ENCODE measurements around the gene SIRT5.

Gene SIRT5

GRCh38 chr6:13574571-13575376 lies at the start of gene SIRT5:
Gene SIRT5, plus strand, starts transcription at chr6:13574601. Its CDS starts 9,510 bp downstream, at chr6:13584111.
- Mint-ChIP-seq H3K4me1 (peaks cover 23% of the 10 kb centered on the region), H3K4me3 (peak within 1 kb of the TSS; percentile 99), H3K27me3 (no peaks in the 10 kb centered on the region), H3K9me3 (no peaks in the 10 kb centered on the region), H3K27ac (peak within 1 kb of the TSS; percentile 99), H3K36me3 (peaks cover 4% of the 10 kb centered on the region)

- Mint-ChIP-seq H3K4me1 (peaks cover 22% of the 10 kb centered on the region), H3K4me3 (no peak overlapping the region), H3K27me3 (no peaks in the 10 kb centered on the region), H3K36me3 (no peaks in the 10 kb centered on the region), H3K27ac (no peak overlapping the region), H3K9me3 (no peaks in the 10 kb centered on the region)
Measured at GRCh38 chr6:13524801-13525508, 49.4 kb upstream of the SIRT5 start.

GRCh38 chr6:13526357-13526726 lies 48.1 kb upstream of the SIRT5 start:
- H3K4me3 Mint-ChIP-seq, result no peak overlapping the region
- no peaks in the 10 kb centered on the region for H3K9me3 Mint-ChIP-seq
- H3K36me3 Mint-ChIP-seq, result no peaks in the 10 kb centered on the region
- H3K27ac Mint-ChIP-seq, result peak overlapping the region; percentile 80
- no peaks in the 10 kb centered on the region for H3K27me3 Mint-ChIP-seq
- H3K4me1 Mint-ChIP-seq, result peaks cover 22% of the 10 kb centered on the region

- Mint-ChIP-seq H3K4me1 (peaks cover 22% of the 10 kb centered on the region), H3K27me3 (no peaks in the 10 kb centered on the region), H3K4me3 (peak overlapping the region; percentile 17), H3K36me3 (no peaks in the 10 kb centered on the region), H3K27ac (peak overlapping the region; percentile 80), H3K9me3 (no peaks in the 10 kb centered on the region)
Measured at GRCh38 chr6:13526727-13527670, 47.4 kb upstream of the SIRT5 start.

GRCh38 chr6:13527671-13528056 lies 46.7 kb upstream of the SIRT5 start:
- Mint-ChIP-seq H3K27me3 (no peaks in the 10 kb centered on the region), H3K36me3 (no peaks in the 10 kb centered on the region), H3K9me3 (no peaks in the 10 kb centered on the region), H3K27ac (no peak overlapping the region), H3K4me1 (peaks cover 22% of the 10 kb centered on the region), H3K4me3 (no peak overlapping the region)

- Mint-ChIP-seq H3K4me3 (no peak overlapping the region), H3K9me3 (no peaks in the 10 kb centered on the region), H3K27me3 (no peaks in the 10 kb centered on the region), H3K27ac (no peak overlapping the region), H3K4me1 (peaks cover 22% of the 10 kb centered on the region), H3K36me3 (no peaks in the 10 kb centered on the region)
Measured at GRCh38 chr6:13528232-13528631, 46.2 kb upstream of the SIRT5 start.

- Mint-ChIP-seq H3K36me3 (no peaks in the 10 kb centered on the region), H3K9me3 (no peaks in the 10 kb centered on the region), H3K4me1 (peaks cover 22% of the 10 kb centered on the region), H3K27me3 (no peaks in the 10 kb centered on the region), H3K4me3 (no peak overlapping the region), H3K27ac (no peak overlapping the region)
Measured at GRCh38 chr6:13528777-13529343, 45.5 kb upstream of the SIRT5 start.

DNA sequence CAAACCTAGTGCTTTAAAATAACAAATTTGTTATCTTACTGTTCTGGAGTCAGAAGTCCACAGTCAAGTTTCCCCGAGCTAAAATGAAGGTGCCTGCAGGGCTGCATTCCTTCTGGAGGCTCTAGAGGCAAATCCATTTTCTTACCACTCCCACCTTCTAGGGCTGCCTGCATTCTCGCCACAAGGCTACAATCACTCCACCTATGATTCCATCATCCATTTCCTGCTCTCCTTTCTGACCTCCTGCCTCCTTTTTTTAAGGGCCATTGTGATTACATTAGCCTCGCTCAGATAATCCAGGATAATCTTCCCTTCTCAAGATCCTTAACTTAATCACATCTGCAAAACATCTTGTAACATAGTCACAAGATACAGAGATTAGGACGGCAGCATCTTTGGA lies 42.4 kb upstream of the SIRT5 start:
- Mint-ChIP-seq H3K27me3 (no peaks in the 10 kb centered on the region), H3K4me1 (peaks cover 5% of the 10 kb centered on the region), H3K9me3 (no peaks in the 10 kb centered on the region), H3K4me3 (no peak overlapping the region), H3K36me3 (no peaks in the 10 kb centered on the region), H3K27ac (no peak overlapping the region)

DNA sequence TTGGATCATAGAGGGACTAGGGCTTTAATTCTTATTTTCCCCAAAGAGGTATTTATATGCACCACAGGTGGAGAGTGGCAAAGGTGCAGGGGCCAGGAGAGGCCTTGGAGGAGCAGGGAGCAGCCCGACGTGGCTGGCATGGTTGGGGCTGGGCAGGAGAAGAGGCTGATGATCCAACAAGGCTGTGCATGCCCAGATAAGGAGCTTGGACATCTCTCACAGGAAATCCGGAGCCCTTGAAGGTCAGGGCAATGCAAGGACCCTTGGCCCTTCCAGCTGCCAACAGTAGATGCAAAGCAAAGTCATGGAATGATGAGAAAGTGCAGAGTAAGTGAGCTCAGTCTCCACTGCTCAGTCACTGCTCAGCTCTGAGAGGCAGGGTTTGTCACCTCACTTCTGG lies 39.9 kb upstream of the SIRT5 start:
- no peak overlapping the region for H3K27ac Mint-ChIP-seq
- no peaks in the 10 kb centered on the region for H3K27me3 Mint-ChIP-seq
- H3K36me3 Mint-ChIP-seq, result no peaks in the 10 kb centered on the region
- no peaks in the 10 kb centered on the region for H3K9me3 Mint-ChIP-seq
- H3K4me1 Mint-ChIP-seq, result no peaks in the 10 kb centered on the region
- no peak overlapping the region for H3K4me3 Mint-ChIP-seq

DNA sequence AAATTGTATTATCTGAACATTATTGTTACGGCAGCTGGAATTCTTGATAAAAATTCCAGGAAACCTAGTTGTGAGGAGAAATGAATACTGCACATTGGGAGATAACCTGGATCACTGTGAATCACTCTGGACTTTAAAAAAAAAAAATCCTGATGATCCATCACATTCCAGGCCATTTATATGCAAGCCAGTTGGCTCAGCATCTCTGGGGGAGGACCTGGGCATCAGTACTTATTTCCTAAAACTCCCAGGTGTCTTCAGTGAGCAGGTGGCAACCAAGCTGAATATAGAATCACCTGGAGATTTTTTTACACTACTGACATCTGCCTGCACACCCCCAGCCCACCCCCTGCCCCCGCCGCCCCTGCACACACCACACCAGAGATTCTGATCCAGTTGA lies 39.1 kb upstream of the SIRT5 start:
- H3K4me3 Mint-ChIP-seq, result no peak overlapping the region
- H3K27ac Mint-ChIP-seq, result no peak overlapping the region
- H3K36me3 Mint-ChIP-seq, result no peaks in the 10 kb centered on the region
- no peaks in the 10 kb centered on the region for H3K27me3 Mint-ChIP-seq
- H3K4me1 Mint-ChIP-seq, result no peaks in the 10 kb centered on the region
- H3K9me3 Mint-ChIP-seq, result no peaks in the 10 kb centered on the region

DNA sequence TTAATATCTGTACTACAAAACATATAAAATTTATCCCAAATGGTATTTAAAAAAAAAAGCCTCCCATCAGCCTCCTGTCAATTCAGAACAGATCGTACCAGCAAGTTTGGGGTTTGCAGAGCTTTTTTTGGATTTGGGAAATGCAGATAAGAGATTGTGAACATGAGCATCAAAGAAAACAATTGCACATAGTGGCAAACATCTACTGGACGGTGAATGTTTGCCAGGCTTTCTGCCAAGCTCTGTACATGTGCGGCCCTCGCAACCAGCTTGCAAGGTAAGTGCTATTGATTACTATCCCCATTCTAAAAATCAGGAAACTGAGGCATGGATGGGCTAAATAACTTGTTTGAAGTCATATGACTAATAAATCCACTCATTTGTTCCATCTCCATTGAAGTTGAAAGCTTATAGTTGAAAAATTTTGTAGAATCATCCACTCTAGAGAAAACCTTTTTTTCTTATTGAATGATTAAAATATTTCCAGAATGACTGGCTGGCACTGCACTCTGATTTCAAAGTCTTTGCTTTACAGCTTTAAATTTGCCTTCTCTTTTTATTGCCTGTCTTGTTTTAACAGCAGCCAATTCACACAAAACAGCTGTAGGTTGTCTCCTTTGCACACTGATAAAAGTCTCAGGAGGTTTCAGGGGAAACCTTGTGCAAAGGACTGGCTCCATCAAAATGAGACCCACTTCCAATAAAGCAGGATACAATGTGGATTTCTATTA lies 37.4 kb upstream of the SIRT5 start:
- H3K4me3 Mint-ChIP-seq, result no peak overlapping the region
- H3K27ac Mint-ChIP-seq, result no peak overlapping the region
- H3K36me3 Mint-ChIP-seq, result no peaks in the 10 kb centered on the region
- H3K4me1 Mint-ChIP-seq, result no peaks in the 10 kb centered on the region
- H3K27me3 Mint-ChIP-seq, result no peaks in the 10 kb centered on the region
- H3K9me3 Mint-ChIP-seq, result no peaks in the 10 kb centered on the region

- H3K9me3 Mint-ChIP-seq, result no peaks in the 10 kb centered on the region
- H3K4me1 Mint-ChIP-seq, result no peaks in the 10 kb centered on the region
- no peak overlapping the region for H3K4me3 Mint-ChIP-seq
- H3K27ac Mint-ChIP-seq, result no peak overlapping the region
- no peaks in the 10 kb centered on the region for H3K36me3 Mint-ChIP-seq
- H3K27me3 Mint-ChIP-seq, result no peaks in the 10 kb centered on the region
Measured at GRCh38 chr6:13537527-13537897, 36.9 kb upstream of the SIRT5 start.

GRCh38 chr6:13538084-13538483 lies 36.3 kb upstream of the SIRT5 start:
- Mint-ChIP-seq H3K4me1 (no peaks in the 10 kb centered on the region), H3K4me3 (no peak overlapping the region), H3K36me3 (no peaks in the 10 kb centered on the region), H3K9me3 (no peaks in the 10 kb centered on the region), H3K27ac (no peak overlapping the region), H3K27me3 (no peaks in the 10 kb centered on the region)

DNA sequence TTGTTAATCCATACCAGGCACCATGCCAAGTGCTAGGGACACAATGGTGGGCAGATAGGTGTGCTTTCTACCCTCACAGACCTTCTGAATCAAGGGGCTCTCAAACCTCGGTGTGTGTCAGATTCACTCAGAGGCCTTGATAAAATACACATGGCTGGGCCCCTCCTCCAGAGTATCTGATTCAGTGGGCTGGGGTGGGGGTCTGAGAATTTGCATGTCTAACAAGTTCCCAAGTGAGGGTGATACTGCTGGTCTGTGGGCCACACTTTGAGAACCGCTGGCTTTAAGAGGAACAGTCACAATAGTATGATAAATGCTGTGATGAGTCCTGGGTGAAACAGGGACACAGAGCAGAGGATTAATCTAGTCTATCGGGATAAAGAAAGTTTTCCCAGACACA lies 35.8 kb upstream of the SIRT5 start:
- Mint-ChIP-seq H3K4me1 (no peaks in the 10 kb centered on the region), H3K27ac (no peak overlapping the region), H3K36me3 (no peaks in the 10 kb centered on the region), H3K4me3 (no peak overlapping the region), H3K9me3 (no peaks in the 10 kb centered on the region), H3K27me3 (no peaks in the 10 kb centered on the region)

DNA sequence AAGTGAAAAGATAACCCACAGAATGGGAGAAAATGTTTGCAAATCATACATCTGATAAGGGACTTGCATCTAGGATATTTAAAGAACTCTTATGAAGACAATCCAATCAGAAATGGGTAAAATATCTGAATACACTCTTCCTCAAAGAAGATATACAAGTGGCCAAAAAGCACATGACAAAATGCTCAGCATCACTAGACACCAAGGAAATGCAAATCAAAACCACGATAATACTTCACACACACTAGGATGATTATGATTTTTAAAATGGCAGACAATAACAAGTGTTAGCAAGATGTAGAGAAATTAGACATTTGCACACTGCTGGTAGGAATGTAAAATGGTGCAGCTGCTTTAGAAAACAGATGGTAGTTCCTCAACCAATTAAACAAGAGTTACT lies 34.8 kb upstream of the SIRT5 start:
- Mint-ChIP-seq H3K4me3 (no peak overlapping the region), H3K27ac (no peak overlapping the region), H3K4me1 (no peaks in the 10 kb centered on the region), H3K36me3 (no peaks in the 10 kb centered on the region), H3K9me3 (no peaks in the 10 kb centered on the region), H3K27me3 (no peaks in the 10 kb centered on the region)
